ENCODE results near the gene ERVH48-1.

- TF ChIP-seq POLR2A (IDR thresholded peaks at IDR 0.05): no peak
- TF ChIP-seq CTCF (IDR thresholded peaks at IDR 0.05): no peak
These were observed 34.3 kb upstream of the ERVH48-1 start for GRCh38 chr21:42959728-42960127.

Measured in suprapubic skin (tissue), 3 donors.